ENCODE measurements around the gene RFPL4A.

RFPL4A gene

DNA sequence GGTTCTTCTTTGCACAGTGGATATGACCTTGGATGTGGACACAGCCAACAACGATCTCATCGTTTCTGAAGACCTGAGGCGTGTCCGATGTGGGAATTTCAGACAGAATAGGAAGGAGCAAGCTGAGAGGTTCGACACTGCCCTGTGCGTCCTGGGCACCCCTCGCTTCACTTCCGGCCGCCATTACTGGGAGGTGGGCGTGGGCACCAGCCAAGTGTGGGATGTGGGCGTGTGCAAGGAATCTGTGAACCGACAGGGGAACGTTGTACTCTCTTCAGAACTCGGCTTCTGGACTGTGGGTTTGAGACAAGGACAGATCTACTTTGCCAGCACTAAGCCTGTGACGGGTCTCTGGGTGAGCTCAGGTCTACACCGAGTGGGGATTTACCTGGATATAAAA, 19.4 kb downstream of the RFPL4A start:
- Histone ChIP-seq H3K27ac (no peak overlapping the region), H3K9me3 (ENCODE audit: low read depth, low read length) (no peaks in the 10 kb centered on the region), H3K36me3 (ENCODE audit: insufficient read depth, low read length) (no peaks in the 10 kb centered on the region), H3K9ac (ENCODE audit: insufficient read length) (no peak overlapping the region), H3K4me3 (no peak overlapping the region)
- TF ChIP-seq POLR2AphosphoS5 (IDR thresholded peaks at IDR 0.05; ENCODE audit: borderline replicate concordance, low read depth, low read length) (no peak), FOXP2 (optimal IDR thresholded peaks at IDR 0.05; ENCODE audit: control extremely low read depth, extremely low read length, insufficient read depth) (no peak), EZH2 (IDR thresholded peaks at IDR 0.05) (no peak)
- no peak for DNase-seq (ENCODE audit: low read depth, low spot score)

DNA sequence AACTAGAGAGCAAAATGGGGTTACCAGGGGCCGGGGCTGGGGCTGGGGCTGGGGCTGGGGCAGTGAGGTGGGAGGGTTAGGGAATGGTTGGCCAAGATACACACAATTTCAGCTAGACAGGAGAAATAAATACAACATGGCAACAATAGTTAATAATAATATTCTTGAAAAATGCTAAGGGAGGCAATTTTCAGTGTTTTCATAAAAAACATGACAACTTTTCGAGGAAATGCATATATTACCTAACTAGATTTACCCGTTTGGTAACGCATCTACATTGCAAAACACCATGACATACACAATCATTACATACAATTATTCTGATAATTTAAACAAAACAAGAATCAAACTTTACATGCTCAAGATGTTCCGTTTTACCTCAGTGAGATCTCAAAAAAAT, 22.2 kb downstream of the RFPL4A start:
- H3K36me3 ChIP-seq (ENCODE audit: insufficient read depth, low read length): no peaks in the 10 kb centered on the region
- no peaks in the 10 kb centered on the region for H3K9me3 ChIP-seq (ENCODE audit: low read depth, low read length)
- H3K27ac ChIP-seq: no peak overlapping the region
- no peak for DNase-seq (ENCODE audit: low read depth, low spot score)
- no peak for TF ChIP-seq FOXP2 (optimal IDR thresholded peaks at IDR 0.05; ENCODE audit: control extremely low read depth, extremely low read length, insufficient read depth)
- TF ChIP-seq POLR2AphosphoS5 (IDR thresholded peaks at IDR 0.05; ENCODE audit: borderline replicate concordance, low read depth, low read length): no peak
- no peak for TF ChIP-seq EZH2 (IDR thresholded peaks at IDR 0.05)
- H3K4me3 ChIP-seq: no peak overlapping the region
- no peak overlapping the region for H3K9ac ChIP-seq (ENCODE audit: insufficient read length)

DNA sequence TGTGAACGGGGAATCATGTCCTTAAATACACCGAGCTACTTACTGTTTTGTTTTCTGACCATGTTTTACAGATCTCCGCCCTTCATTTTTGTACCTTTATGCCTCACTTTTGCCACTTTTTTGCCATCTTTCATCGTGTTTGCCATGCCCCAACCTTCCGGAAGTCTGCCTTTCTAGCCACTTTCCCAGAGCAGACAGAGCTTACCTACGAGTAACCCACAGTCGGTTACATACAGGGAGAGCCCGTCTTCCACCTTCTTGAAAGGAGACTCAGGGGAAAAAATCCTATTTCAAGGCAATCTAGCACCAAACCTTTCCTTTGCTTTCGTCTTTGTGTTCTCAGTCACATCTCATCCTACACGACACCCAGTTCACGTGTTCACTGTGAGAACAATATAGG, 36.1 kb downstream of the RFPL4A start:
- Histone ChIP-seq H3K4me3 (no peak overlapping the region), H3K27ac (no peak overlapping the region), H3K9ac (ENCODE audit: insufficient read length) (no peak overlapping the region), H3K36me3 (ENCODE audit: insufficient read depth, low read length) (no peaks in the 10 kb centered on the region), H3K9me3 (ENCODE audit: low read depth, low read length) (no peaks in the 10 kb centered on the region)
- no peak for DNase-seq (ENCODE audit: low read depth, low spot score)
- no peak for TF ChIP-seq FOXP2 (optimal IDR thresholded peaks at IDR 0.05; ENCODE audit: control extremely low read depth, extremely low read length, insufficient read depth)
- TF ChIP-seq POLR2AphosphoS5 (IDR thresholded peaks at IDR 0.05; ENCODE audit: borderline replicate concordance, low read depth, low read length): no peak
- TF ChIP-seq EZH2 (IDR thresholded peaks at IDR 0.05): no peak

DNA sequence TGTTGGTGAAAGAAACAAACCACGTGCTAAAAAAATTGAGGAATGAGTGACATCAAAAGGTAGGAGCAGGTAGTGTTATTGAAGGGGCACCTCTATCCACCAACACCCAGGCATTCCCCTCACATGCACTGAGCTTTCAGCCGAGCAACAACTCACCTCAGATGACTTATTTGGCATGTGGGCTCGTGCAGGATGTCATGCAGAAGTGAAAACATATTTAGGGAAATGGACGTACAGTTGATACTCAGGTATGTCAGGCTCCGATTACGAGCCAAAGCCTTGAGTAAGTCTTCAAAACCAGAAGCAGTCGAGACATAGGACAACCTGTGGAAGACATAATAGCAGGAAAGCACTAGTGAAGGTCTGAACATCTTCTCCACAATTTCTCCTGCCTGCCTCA, 42.5 kb downstream of the RFPL4A start:
- Histone ChIP-seq H3K9me3 (ENCODE audit: low read depth, low read length) (no peaks in the 10 kb centered on the region), H3K9ac (ENCODE audit: insufficient read length) (no peak overlapping the region), H3K27ac (no peak overlapping the region), H3K4me3 (no peak overlapping the region), H3K36me3 (ENCODE audit: insufficient read depth, low read length) (no peaks in the 10 kb centered on the region)
- DNase-seq (ENCODE audit: low read depth, low spot score): no peak
- TF ChIP-seq FOXP2 (optimal IDR thresholded peaks at IDR 0.05; ENCODE audit: control extremely low read depth, extremely low read length, insufficient read depth): no peak
- TF ChIP-seq EZH2 (IDR thresholded peaks at IDR 0.05): no peak
- TF ChIP-seq POLR2AphosphoS5 (IDR thresholded peaks at IDR 0.05; ENCODE audit: borderline replicate concordance, low read depth, low read length): no peak

DNA sequence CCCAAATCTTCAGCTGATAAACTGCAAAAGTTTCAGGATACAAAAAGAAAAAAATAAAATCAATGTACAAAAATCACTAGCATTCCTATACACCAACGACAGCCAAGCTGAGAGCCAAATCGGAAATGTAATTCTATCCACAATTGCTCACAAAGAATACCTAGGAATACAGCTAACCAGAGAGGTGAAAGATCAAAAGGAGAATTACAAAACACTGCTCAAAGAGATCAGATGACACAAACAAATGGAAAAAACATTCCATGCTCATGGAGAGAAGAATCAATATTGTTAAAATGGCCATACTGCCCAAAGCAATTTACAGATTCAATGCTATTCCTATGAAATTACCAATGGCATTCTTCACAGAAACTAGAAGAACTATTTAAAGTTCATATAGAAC, 43.4 kb downstream of the RFPL4A start:
- H3K9me3 ChIP-seq (ENCODE audit: low read depth, low read length): no peaks in the 10 kb centered on the region
- TF ChIP-seq POLR2AphosphoS5 (IDR thresholded peaks at IDR 0.05; ENCODE audit: borderline replicate concordance, low read depth, low read length): no peak
- no peak for TF ChIP-seq EZH2 (IDR thresholded peaks at IDR 0.05)
- no peak for TF ChIP-seq FOXP2 (optimal IDR thresholded peaks at IDR 0.05; ENCODE audit: control extremely low read depth, extremely low read length, insufficient read depth)
- no peak overlapping the region for H3K9ac ChIP-seq (ENCODE audit: insufficient read length)
- no peak overlapping the region for H3K27ac ChIP-seq
- no peak overlapping the region for H3K4me3 ChIP-seq
- no peaks in the 10 kb centered on the region for H3K36me3 ChIP-seq (ENCODE audit: insufficient read depth, low read length)
- DNase-seq (ENCODE audit: low read depth, low spot score): no peak

DNA sequence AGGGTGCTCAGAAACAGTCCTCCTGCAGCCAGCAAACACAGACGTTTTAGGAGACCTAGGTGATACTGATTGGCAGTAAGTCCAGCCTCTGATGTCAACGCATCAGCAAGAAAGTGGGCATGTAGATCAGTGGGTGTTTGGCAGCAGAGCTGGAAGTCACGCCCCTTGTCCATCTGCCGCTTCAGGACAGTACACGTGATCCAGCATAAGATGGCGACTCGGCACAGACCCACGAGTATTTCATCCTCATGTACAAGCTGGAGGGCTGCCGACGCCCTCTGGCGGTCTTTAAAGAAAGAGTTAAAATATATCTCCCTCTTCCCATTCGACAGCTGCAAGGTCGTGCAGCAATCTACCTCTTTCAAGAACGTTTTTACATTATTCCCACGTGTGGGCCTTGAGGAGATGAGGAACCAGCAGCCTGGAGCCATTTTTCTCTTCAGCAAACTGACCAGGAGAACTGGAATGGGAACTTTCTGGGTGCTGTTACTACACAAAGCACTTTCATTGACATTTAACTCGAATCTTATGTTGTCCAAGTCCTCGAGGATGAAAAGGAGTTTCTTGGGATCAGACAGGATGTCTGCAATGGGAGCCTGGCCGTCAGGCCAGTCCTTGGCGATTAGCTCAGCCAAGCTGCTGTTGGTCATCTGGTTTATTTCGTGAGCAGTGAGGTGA, 50.6 kb downstream of the RFPL4A start:
- TF ChIP-seq FOXP2 (optimal IDR thresholded peaks at IDR 0.05; ENCODE audit: control extremely low read depth, extremely low read length, insufficient read depth) (no peak), POLR2AphosphoS5 (IDR thresholded peaks at IDR 0.05; ENCODE audit: borderline replicate concordance, low read depth, low read length) (peak; percentile 38; the same call in 1 of the 2 replicates), EZH2 (IDR thresholded peaks at IDR 0.05) (no peak)
- H3K9ac ChIP-seq (ENCODE audit: insufficient read length): no peak overlapping the region
- peak; percentile 52 for DNase-seq (ENCODE audit: low read depth, low spot score)
- H3K27ac ChIP-seq: no peak overlapping the region
- peak overlapping the region; percentile 33; the same call in 1 of the 2 replicates for H3K4me3 ChIP-seq
- no peaks in the 10 kb centered on the region for H3K9me3 ChIP-seq (ENCODE audit: low read depth, low read length)
- no peaks in the 10 kb centered on the region for H3K36me3 ChIP-seq (ENCODE audit: insufficient read depth, low read length)

DNA sequence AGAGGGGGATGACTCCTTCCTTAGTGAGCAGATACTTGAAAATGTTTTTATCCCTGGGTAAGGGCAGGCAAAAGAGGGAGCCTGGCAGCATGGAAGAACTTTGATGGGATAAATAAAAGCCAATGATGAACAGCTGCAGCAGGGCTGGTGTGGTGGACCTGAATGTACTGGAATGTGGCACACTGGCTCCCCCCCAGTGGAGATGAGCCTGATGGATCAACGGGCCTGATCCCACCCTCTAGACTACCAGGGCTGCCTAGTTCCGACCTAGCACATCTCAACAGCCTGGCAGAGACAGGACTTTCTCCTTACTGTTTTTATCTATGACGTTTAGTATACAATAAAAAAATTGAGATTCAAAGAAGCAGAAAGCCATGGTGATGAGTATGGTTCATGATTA, 52.4 kb downstream of the RFPL4A start:
- H3K27ac ChIP-seq: no peak overlapping the region
- H3K36me3 ChIP-seq (ENCODE audit: insufficient read depth, low read length): no peaks in the 10 kb centered on the region
- no peak for DNase-seq (ENCODE audit: low read depth, low spot score)

DNA sequence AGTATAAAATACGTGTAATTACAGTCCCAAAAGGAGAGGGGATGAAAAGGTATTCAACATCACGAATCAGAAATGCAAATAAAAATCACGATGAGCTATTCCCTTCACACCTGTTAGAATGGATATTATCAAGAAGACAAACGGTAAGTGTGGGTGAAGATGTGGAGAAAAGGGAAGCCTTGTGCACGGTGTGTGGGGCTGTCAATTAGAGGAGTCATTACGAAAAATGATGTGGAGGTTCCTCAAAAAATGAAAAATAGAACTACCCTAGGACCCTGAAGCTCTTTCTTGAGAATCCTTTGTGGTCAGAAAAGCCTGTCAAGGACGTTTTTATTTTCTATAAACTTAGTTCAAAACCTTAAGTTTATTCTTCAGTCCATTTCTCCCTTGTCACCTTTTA, 53.6 kb downstream of the RFPL4A start:
- H3K4me3 ChIP-seq: no peak overlapping the region
- TF ChIP-seq FOXP2 (optimal IDR thresholded peaks at IDR 0.05; ENCODE audit: control extremely low read depth, extremely low read length, insufficient read depth) (no peak), EZH2 (IDR thresholded peaks at IDR 0.05) (no peak), POLR2AphosphoS5 (IDR thresholded peaks at IDR 0.05; ENCODE audit: borderline replicate concordance, low read depth, low read length) (no peak)
- H3K36me3 ChIP-seq (ENCODE audit: insufficient read depth, low read length): no peaks in the 10 kb centered on the region
- no peak overlapping the region for H3K9ac ChIP-seq (ENCODE audit: insufficient read length)
- no peaks in the 10 kb centered on the region for H3K9me3 ChIP-seq (ENCODE audit: low read depth, low read length)
- H3K27ac ChIP-seq: no peak overlapping the region
- DNase-seq (ENCODE audit: low read depth, low spot score): no peak

More for the DNA sequence above, 52.4 kb downstream of the RFPL4A start:
- Histone ChIP-seq H3K4me3 (no peak overlapping the region), H3K9ac (ENCODE audit: insufficient read length) (no peak overlapping the region), H3K9me3 (ENCODE audit: low read depth, low read length) (no peaks in the 10 kb centered on the region)
- TF ChIP-seq POLR2AphosphoS5 (IDR thresholded peaks at IDR 0.05; ENCODE audit: borderline replicate concordance, low read depth, low read length) (no peak), EZH2 (IDR thresholded peaks at IDR 0.05) (no peak), FOXP2 (optimal IDR thresholded peaks at IDR 0.05; ENCODE audit: control extremely low read depth, extremely low read length, insufficient read depth) (no peak)

Data from SK-N-MC (cell line).